Caco-2 (cell line): ENCODE data around the gene SEMA4G. TPM values are rescaled to one million over a fixed set of nuclear protein-coding genes. Genes with fewer than 3 reads are reported as not detected.

ENCODE experiments used
- BruUV-seq: library from RNA; stranded (reverse); fragments of 400-500 nt; replicated peaks from 2 replicates; lab custom pipeline; 2021; lab: Mats Ljungman, UMichigan
- CTCF ChIA-PET: fragments of 300-600 bp; sonication (Branson Sonifier 250); formaldehyde crosslinking; loops from one replicate; lab custom pipeline; 2022; ENCODE audit warnings: antibody characterized with exemption; lab: Charles Lee
- POLR2A ChIA-PET: fragments of 300-600 bp; sonication (Branson Sonifier 250); formaldehyde crosslinking; loops from one replicate; lab custom pipeline; 2022; ENCODE audit warnings: antibody characterized with exemption; lab: Charles Lee
- DNase-seq, 2 experiments: peaks; one replicate each; pipeline versions ENCODE4 v3.0.0 to v3.0.0-alpha.2; 2020 to 2022
- H3K27me3 ChIP-seq: replicated peaks from 2 replicates; pipeline ENCODE4 v1.6.0; 2011; ENCODE audit warnings: low read length; ENCODE audit not compliant: control insufficient read depth, insufficient read depth
- H3K36me3 ChIP-seq: 2 replicates; pipeline ENCODE4 v1.5.1; 2011; ENCODE audit warnings: low read length; ENCODE audit not compliant: control insufficient read depth, insufficient read depth
- H3K4me1 ChIP-seq: fragments of 250-450 bp; sonication (Bioruptor Pico); 2 replicates; pipeline ENCODE4 v1.5.1; 2020; ENCODE audit warnings: mild to moderate bottlenecking
- H3K4me3 ChIP-seq: 2 replicates; pipeline ENCODE4 v1.5.1; 2011; ENCODE audit warnings: low read depth, mild to moderate bottlenecking, control low read depth, low read length
- H3K9me3 ChIP-seq: fragments of 250-450 bp; sonication (Bioruptor Pico); 2 replicates; pipeline ENCODE4 v1.5.1; 2020; ENCODE audit warnings: mild to moderate bottlenecking, moderate library complexity
- H3K27ac Mint-ChIP-seq: one replicate; pipeline ENCODE4 v1.8.0; 2022; ENCODE audit warnings: mixed read lengths; ENCODE audit not compliant: unreplicated experiment
- H3K27me3 Mint-ChIP-seq: one replicate; pipeline ENCODE4 v1.8.0; 2022; ENCODE audit warnings: mixed read lengths; ENCODE audit not compliant: insufficient read depth, unreplicated experiment
- H3K36me3 Mint-ChIP-seq: one replicate; pipeline ENCODE4 v1.8.0; 2022; ENCODE audit warnings: mild to moderate bottlenecking, mixed read lengths; ENCODE audit not compliant: insufficient read depth, unreplicated experiment
- H3K4me1 Mint-ChIP-seq: one replicate; pipeline ENCODE4 v1.8.0; 2022; ENCODE audit warnings: low read depth, mixed read lengths; ENCODE audit not compliant: unreplicated experiment
- H3K4me3 Mint-ChIP-seq: one replicate; pipeline ENCODE4 v1.8.0; 2022; ENCODE audit warnings: mild to moderate bottlenecking, moderate library complexity, mixed read lengths; ENCODE audit not compliant: unreplicated experiment
- H3K9me3 Mint-ChIP-seq: one replicate; pipeline ENCODE4 v1.8.0; 2022; ENCODE audit warnings: mixed read lengths; ENCODE audit not compliant: unreplicated experiment
- intact Hi-C: fragments of 100-400 bp; cut with micrococcal nuclease; formaldehyde crosslinking; loops from one replicate; pipeline ENCODE4 v1.10.0; 2022; ENCODE audit not compliant: unreplicated experiment
- total RNA-seq: library from RNA; stranded (reverse); gene quantifications from 2 replicates; pipeline ENCODE4 v1.2.3, GENCODE V29; 2022
- TF ChIP-seq, protein P1 (sequence below), 2 experiments: fragments of 200-600 bp in 1 of 2; IDR thresholded peaks; 1 replicate in 1 of 2; 2 replicates in 1 of 2; pipeline versions ENCODE4 v1.5.1 to v1.8.0; 2011 to 2022; ENCODE audit warnings: antibody characterized with exemption in 1 of 2, control low read depth in 1 of 2, inconsistent platforms in 1 of 2, low read depth in 1 of 2, low read length in 1 of 2, mild to moderate bottlenecking in 1 of 2, moderate library complexity in 1 of 2; ENCODE audit not compliant: insufficient read depth in 1 of 2, severe bottlenecking in 1 of 2, unreplicated experiment in 1 of 2

Gene SEMA4G
- total RNA-seq, 1 experiment from 2014 or later: 81.2 TPM

DNA sequence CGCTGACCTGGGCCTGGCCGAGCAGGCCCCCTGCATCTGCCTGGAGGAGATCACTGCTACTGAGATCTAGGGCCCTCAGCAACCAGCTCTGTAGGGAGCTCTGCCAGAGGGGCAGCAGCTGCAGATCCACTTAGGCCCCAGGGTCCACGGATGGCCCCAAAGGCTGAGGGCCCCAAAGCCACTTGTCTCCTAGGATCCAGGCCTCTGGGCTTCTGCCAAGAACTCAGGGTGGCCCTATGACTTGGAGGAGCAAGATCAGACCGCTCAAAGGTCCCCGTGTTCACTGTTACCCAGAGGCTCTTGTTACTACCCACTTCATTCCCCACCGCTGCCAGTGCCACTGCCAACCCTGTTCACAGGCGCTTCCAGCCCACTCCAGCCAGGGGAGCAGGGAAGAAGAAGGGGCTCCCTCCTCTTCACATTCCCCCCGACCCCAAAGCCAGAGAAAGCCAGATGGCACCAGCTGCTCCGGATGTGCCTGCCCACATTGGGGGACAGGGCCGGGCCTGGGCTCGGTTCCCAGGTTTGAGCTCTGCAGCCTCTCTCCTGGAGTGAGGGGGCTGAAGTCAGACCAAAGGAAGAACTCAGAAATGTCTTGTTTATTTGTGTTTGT lies 37.9 kb downstream of the SEMA4G start:
- POLR2A ChIA-PET: interaction anchor here (0.6 kb wide), 1 partner anchor 23 kb away, joined by 5 read pairs; no protein-coding TSS in a partner anchor
- H3K36me3 Mint-ChIP-seq: peaks cover 11% of the 10 kb centered on the region
- TF ChIP-seq, protein P1, sequence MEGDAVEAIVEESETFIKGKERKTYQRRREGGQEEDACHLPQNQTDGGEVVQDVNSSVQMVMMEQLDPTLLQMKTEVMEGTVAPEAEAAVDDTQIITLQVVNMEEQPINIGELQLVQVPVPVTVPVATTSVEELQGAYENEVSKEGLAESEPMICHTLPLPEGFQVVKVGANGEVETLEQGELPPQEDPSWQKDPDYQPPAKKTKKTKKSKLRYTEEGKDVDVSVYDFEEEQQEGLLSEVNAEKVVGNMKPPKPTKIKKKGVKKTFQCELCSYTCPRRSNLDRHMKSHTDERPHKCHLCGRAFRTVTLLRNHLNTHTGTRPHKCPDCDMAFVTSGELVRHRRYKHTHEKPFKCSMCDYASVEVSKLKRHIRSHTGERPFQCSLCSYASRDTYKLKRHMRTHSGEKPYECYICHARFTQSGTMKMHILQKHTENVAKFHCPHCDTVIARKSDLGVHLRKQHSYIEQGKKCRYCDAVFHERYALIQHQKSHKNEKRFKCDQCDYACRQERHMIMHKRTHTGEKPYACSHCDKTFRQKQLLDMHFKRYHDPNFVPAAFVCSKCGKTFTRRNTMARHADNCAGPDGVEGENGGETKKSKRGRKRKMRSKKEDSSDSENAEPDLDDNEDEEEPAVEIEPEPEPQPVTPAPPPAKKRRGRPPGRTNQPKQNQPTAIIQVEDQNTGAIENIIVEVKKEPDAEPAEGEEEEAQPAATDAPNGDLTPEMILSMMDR (IDR thresholded peaks at IDR 0.05; ENCODE audit: insufficient read depth in 1 of 2, low read depth in 1 of 2, low read length in 1 of 2, severe bottlenecking in 1 of 2, unreplicated experiment in 1 of 2): no peak
- H3K27me3 Mint-ChIP-seq: no peaks in the 10 kb centered on the region
- H3K27ac Mint-ChIP-seq: no peak overlapping the region
- DNase-seq: no peak
- H3K4me1 Mint-ChIP-seq: no peaks in the 10 kb centered on the region
- Histone ChIP-seq H3K36me3 (peaks cover 2% of the 10 kb centered on the region), H3K27me3 (no peaks in the 10 kb centered on the region), H3K4me3 (no peak overlapping the region), H3K9me3 (no peaks in the 10 kb centered on the region), H3K4me1 (no peaks in the 10 kb centered on the region)
- H3K9me3 Mint-ChIP-seq: no peaks in the 10 kb centered on the region
- H3K4me3 Mint-ChIP-seq: no peak overlapping the region
- CTCF ChIA-PET: interaction anchor here (0.7 to 0.8 kb wide), 3 partner anchors 10 to 155 kb away, joined by 3 to 5 read pairs (median 5); no protein-coding TSS in a partner anchor
- no TSS peak for BruUV-seq
- intact Hi-C loops: no loop called here

DNA sequence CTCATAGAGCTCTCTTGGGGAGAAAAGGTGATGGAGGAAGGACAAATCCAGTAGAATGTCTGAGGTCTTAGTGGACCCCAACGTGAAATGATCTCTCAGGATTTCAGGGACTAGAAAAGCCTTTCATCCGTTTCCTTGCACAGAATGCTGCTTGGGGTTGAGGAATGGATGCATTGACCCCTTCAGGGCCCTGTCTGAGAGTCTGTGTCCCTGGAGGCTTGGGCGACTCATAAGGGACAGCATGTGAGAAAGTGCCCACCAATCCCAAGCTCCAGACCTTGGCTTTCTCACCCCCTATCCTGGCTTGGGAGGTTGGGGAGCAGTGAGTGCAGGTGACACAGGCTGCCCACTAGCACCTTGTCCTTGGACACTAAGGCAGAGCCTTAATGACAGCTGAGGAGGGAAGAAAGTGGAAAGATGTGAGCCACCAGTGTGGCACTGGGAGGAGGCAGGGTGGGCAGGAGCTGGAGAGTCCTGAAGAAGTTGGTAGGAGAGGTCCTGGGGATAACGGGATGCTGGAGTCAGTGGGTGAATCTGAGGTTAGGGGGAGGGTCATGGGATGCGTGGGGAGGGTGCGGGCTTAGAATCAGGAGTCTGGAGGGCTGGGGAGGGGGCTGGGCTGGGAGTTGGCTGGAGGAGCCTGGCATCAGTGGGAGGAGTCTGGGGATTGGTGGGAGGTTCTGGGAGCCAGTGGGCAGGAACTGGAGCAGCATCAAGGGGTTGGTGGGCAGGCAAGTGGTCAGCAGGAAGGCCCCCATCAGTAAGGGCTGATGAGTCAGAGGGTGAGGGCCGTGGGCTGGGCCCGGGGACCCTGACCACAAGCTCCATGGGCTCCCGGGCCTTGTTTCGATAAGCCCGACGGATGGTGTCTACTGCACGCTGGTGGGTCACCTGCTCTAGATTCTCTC lies 38.9 kb downstream of the SEMA4G start:
- Mint-ChIP-seq H3K27ac (no peak overlapping the region), H3K36me3 (peaks cover 6% of the 10 kb centered on the region), H3K27me3 (no peaks in the 10 kb centered on the region), H3K9me3 (no peaks in the 10 kb centered on the region), H3K4me3 (no peak overlapping the region), H3K4me1 (peaks cover 5% of the 10 kb centered on the region)
- H3K4me3 ChIP-seq: no peak overlapping the region
- no peaks in the 10 kb centered on the region for H3K27me3 ChIP-seq
- H3K36me3 ChIP-seq: peaks cover 2% of the 10 kb centered on the region
- ChIA-PET POLR2A (interaction anchor here (0.6 kb wide), 1 partner anchor 98 kb away, joined by 6 read pairs; no protein-coding TSS in a partner anchor), CTCF (interaction anchor here (0.7 kb wide), 1 partner anchor 11 kb away, joined by 5 read pairs; no protein-coding TSS in a partner anchor)
- TF ChIP-seq, protein P1 (IDR thresholded peaks at IDR 0.05; ENCODE audit: insufficient read depth in 1 of 2, low read depth in 1 of 2, low read length in 1 of 2, severe bottlenecking in 1 of 2, unreplicated experiment in 1 of 2): no peak
- no peak for DNase-seq
- no peaks in the 10 kb centered on the region for H3K9me3 ChIP-seq
- intact Hi-C loops: no loop called here
- no peaks in the 10 kb centered on the region for H3K4me1 ChIP-seq
- no TSS peak for BruUV-seq

DNA sequence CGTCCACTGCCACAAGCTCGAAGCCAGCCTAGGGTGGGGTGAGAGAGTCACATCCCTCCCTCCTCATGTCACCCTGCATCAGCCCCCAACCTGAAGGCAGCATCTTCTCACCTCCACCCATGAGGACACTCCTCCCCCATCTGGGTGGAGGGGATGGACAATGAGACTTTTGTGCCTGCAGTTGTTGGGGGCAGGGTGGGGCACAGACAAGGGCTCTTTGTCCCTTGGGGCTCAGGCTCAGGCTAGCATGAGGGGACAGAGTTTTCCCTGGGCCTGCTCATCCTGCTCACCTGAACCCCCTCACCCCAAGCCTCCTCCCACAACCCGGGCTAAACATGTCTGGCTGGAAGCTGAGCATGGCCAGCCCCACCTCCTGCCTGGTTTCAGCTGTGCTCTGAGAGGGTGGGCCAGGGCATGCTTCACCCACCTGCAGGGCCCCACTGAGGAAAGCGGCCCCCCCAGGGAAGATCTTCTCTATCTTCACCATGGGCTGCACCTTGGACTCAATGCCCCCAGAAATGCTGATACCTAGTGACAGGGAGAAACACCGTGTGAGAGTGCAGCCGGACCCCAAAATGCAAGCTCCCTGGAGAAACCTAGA lies 39.6 kb downstream of the SEMA4G start:
- Histone ChIP-seq H3K4me1 (no peaks in the 10 kb centered on the region), H3K9me3 (no peaks in the 10 kb centered on the region), H3K4me3 (no peak overlapping the region), H3K36me3 (peaks cover 2% of the 10 kb centered on the region), H3K27me3 (no peaks in the 10 kb centered on the region)
- H3K4me3 Mint-ChIP-seq: no peak overlapping the region
- ChIA-PET POLR2A (interaction anchor here (0.6 kb wide), 1 partner anchor 98 kb away, joined by 6 read pairs; no protein-coding TSS in a partner anchor), CTCF (no interaction called here)
- no peak for DNase-seq
- intact Hi-C loops: no loop called here
- no peaks in the 10 kb centered on the region for H3K27me3 Mint-ChIP-seq
- no peaks in the 10 kb centered on the region for H3K9me3 Mint-ChIP-seq
- BruUV-seq: no TSS peak
- TF ChIP-seq, protein P1 (IDR thresholded peaks at IDR 0.05; ENCODE audit: insufficient read depth in 1 of 2, low read depth in 1 of 2, low read length in 1 of 2, severe bottlenecking in 1 of 2, unreplicated experiment in 1 of 2): no peak
- peaks cover 9% of the 10 kb centered on the region for H3K4me1 Mint-ChIP-seq
- H3K27ac Mint-ChIP-seq: no peak overlapping the region
- peaks cover 6% of the 10 kb centered on the region for H3K36me3 Mint-ChIP-seq
